GM23248 (cell line): Measurements from ENCODE around the gene CNNM4. TPM values are rescaled to one million over a fixed set of nuclear protein-coding genes. Genes with fewer than 3 reads are reported as not detected.

Experiments
- DNase-seq: peaks from one replicate; pipeline ENCODE4 v3.0.0-alpha.2; 2015
- H2AFZ ChIP-seq: fragments of 200-600 bp; sonication (generic); 2 replicates; pipeline ENCODE4 v1.6.1; 2016; ENCODE audit warnings: antibody characterized with exemption
- H3F3A ChIP-seq: fragments of 200-600 bp; sonication (generic); 2 replicates; pipeline ENCODE4 v1.6.1; 2016; ENCODE audit warnings: mild to moderate bottlenecking, antibody characterized with exemption, mixed run types; ENCODE audit not compliant: insufficient read depth
- H3K27ac ChIP-seq: fragments of 200-600 bp; sonication (generic); 2 replicates; pipeline ENCODE4 v1.5.1; 2016; ENCODE audit warnings: mild to moderate bottlenecking
- H3K27me3 ChIP-seq: fragments of 200-600 bp; sonication (generic); replicated peaks from 2 replicates; pipeline ENCODE4 v1.6.1; 2016; ENCODE audit warnings: mild to moderate bottlenecking; ENCODE audit not compliant: insufficient read depth
- H3K36me3 ChIP-seq: fragments of 200-600 bp; sonication (generic); 2 replicates; pipeline ENCODE4 v1.6.1; 2016; ENCODE audit warnings: low read depth, mild to moderate bottlenecking
- H3K4me1 ChIP-seq: fragments of 200-600 bp; sonication (generic); 2 replicates; pipeline ENCODE4 v1.6.1; 2016; ENCODE audit warnings: mild to moderate bottlenecking; ENCODE audit not compliant: insufficient read depth
- H3K4me2 ChIP-seq: fragments of 200-600 bp; sonication (generic); one replicate; pipeline ENCODE4 v1.6.1; 2016; ENCODE audit warnings: mild to moderate bottlenecking; ENCODE audit not compliant: unreplicated experiment
- H3K4me3 ChIP-seq: fragments of 200-600 bp; sonication (generic); 2 replicates; pipeline ENCODE4 v1.5.1; 2016; ENCODE audit warnings: mild to moderate bottlenecking
- H3K79me2 ChIP-seq: fragments of 200-600 bp; sonication (generic); 2 replicates; pipeline ENCODE4 v1.6.1; 2016; ENCODE audit warnings: mild to moderate bottlenecking; ENCODE audit not compliant: insufficient read depth
- H3K9ac ChIP-seq: fragments of 200-600 bp; sonication (generic); 2 replicates; pipeline ENCODE4 v1.6.1; 2016; ENCODE audit warnings: mild to moderate bottlenecking
- H3K9me2 ChIP-seq: fragments of 200-600 bp; sonication (generic); 2 replicates; pipeline ENCODE4 v1.6.1; 2016; ENCODE audit warnings: mixed run types, mild to moderate bottlenecking, moderate library complexity; ENCODE audit not compliant: insufficient read depth
- H3K9me3 ChIP-seq: fragments of 200-600 bp; sonication (generic); one replicate; pipeline ENCODE4 v1.6.1; 2017; ENCODE audit warnings: low read depth
- H4K20me1 ChIP-seq: fragments of 200-600 bp; sonication (generic); 2 replicates; pipeline ENCODE4 v1.6.0; 2016; ENCODE audit not compliant: insufficient read depth
- EZH2 ChIP-seq: fragments of 200-600 bp; sonication (generic); IDR thresholded peaks from 2 replicates; pipeline ENCODE4 v1.6.1; 2018; ENCODE audit warnings: antibody characterized with exemption, mild to moderate bottlenecking; ENCODE audit not compliant: insufficient read depth, poor library complexity, severe bottlenecking
- EZH2phosphoT487 ChIP-seq: fragments of 200-600 bp; sonication (generic); IDR thresholded peaks from 2 replicates; pipeline ENCODE4 v1.6.1; 2018; ENCODE audit warnings: antibody characterized with exemption, moderate library complexity, mild to moderate bottlenecking, low read depth; ENCODE audit not compliant: insufficient read depth
- WGBS, 2 experiments: methylation state at CpG; one replicate each; pipeline ENCODE4 v1.1.6; 2015 to 2017; ENCODE audit warnings: low lambda C conversion rate in 2 of 2, low coverage in 1 of 2; ENCODE audit errors: missing lambda C conversion rate in 2 of 2; 5-methylcytosine and 5-hydroxymethylcytosine counted together
- in situ Hi-C: fragments of 300-500 bp; cut with MboI; formaldehyde crosslinking; loops from 2 replicates; pipeline ENCODE4 v1.15.0; 2020
- polyA plus RNA-seq: library from polyadenylated mRNA; unstranded; fragments of >200 nt; fragmentation: Nextera tagmentation; extraction: Ambion mirVana; gene quantifications from 2 replicates; pipeline ENCODE4 v1.2.1, GENCODE V29; 2016
- total RNA-seq: library from RNA; depleted of rRNA; stranded (reverse); fragments of >200 nt; shearing (Covaris generic); gene quantifications from 2 replicates; pipeline ENCODE4 v1.2.3, GENCODE V29; 2014

CNNM4 gene
- total and polyA plus RNA-seq, 2 experiments from 2014 or later = 2.8 to 4.8 TPM

- in situ Hi-C loops = no loop called here
- Histone ChIP-seq H3K79me2 (0 out of 2 replicates have a peak, but pooled peaks cover 9% of the 10 kb centered on the region), H3K4me1 (peaks cover 23% of the 10 kb centered on the region), H3K9ac (peak overlapping the region; percentile 35; the same call in 1 of the 2 replicates), H3K36me3 (no peaks in the 10 kb centered on the region), H3K4me3 (peak overlapping the region; percentile 50), H3K27ac (no peak overlapping the region), H3K9me2 (no peaks in the 10 kb centered on the region), H3K9me3 (no peaks in the 10 kb centered on the region), H3K4me2 (peak overlapping the region; percentile 79), H3F3A (no peaks in the 10 kb centered on the region), H4K20me1 (no peaks in the 10 kb centered on the region), H3K27me3 (no peaks in the 10 kb centered on the region), H2AFZ (peak overlapping the region; percentile 31; the same call in 1 of the 2 replicates)
- peak; percentile 37 for DNase-seq
- WGBS, 2 experiments = 61 to 63% methylated on average over 7 of the region's 7 CpGs
- TF ChIP-seq EZH2phosphoT487 (no peak), EZH2 (no peak)
Observed at GRCh38 chr2:96763511-96764252, 3.0 kb downstream of the CNNM4 start.

DNA sequence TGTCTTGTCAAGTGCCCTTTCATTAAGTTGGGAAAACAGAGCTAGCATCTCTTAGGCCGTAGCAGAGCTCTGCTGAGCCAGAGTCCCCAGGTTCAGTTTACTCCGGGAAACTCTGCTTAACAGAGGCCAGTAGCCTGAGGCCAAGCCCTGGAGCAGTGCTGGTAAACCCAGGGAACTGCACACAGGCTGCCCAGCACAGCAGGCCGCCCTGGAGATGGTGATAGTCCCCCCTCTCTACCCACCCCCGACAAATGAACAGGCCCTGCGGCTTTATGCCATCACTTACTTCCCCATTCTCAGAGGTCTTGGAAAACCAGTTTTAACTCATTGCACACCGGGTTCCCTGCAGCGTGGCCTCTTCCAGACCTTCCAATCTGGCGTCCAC, 3.5 kb downstream of the CNNM4 start:
- in situ Hi-C loops = no loop called here
- DNase-seq = peak; percentile 43
- Histone ChIP-seq H3K27me3 (no peaks in the 10 kb centered on the region), H3K36me3 (no peaks in the 10 kb centered on the region), H3K27ac (no peak overlapping the region), H3K9ac (peak overlapping the region; percentile 35; the same call in 1 of the 2 replicates), H4K20me1 (no peaks in the 10 kb centered on the region), H3K4me1 (peaks cover 23% of the 10 kb centered on the region), H3K79me2 (0 out of 2 replicates have a peak, but pooled peaks cover 9% of the 10 kb centered on the region), H3K4me2 (no peak overlapping the region), H2AFZ (peak overlapping the region; percentile 31; the same call in 1 of the 2 replicates), H3K4me3 (0 out of 2 replicates have a peak overlapping the region, but pooled peaks have one; percentile 3), H3F3A (no peaks in the 10 kb centered on the region), H3K9me2 (no peaks in the 10 kb centered on the region), H3K9me3 (no peaks in the 10 kb centered on the region)
- TF ChIP-seq EZH2phosphoT487 = no peak
- no peak for TF ChIP-seq EZH2
- WGBS, 2 experiments = 40 to 44% methylated on average over 8 of the region's 8 CpGs

DNA sequence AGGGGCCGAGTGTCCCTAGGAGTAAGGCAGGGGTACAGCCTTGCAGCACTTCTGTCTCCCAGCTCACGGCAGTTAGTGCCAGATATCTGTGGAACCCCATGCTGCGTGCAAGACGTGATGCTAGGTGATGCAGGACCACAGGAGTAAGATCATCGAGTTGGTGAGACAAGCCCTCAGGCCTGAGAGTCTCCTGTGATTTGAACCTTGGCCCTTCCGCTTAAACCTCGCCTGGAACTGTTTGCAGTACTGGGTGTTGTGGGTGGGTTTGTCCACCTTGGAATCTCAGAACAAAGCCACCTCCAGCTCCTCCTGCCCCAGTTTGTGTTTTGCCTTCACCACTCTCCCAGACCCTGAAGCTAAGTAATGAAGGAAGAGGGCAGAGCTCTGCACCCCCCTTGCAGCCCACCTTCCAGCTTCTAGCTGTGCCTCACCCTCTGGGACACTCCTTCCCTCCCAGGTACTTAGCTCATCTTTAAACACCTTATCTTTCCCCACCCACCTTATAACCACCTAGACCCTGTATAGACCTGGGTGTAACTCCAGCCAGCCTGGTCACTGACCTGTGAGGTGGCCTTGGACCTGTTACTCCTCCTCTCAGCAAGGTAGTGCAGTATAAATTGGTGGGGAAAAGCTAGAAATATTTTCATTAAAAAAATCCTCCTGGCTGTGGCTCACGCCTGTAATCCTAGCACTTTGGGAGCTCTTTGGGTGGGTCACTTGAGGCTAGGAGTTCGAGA, 6.6 kb downstream of the CNNM4 start:
- H4K20me1 ChIP-seq = no peaks in the 10 kb centered on the region
- no peaks in the 10 kb centered on the region for H3K9me3 ChIP-seq
- no peak overlapping the region for H3K4me2 ChIP-seq
- in situ Hi-C loops = no loop called here
- H3K36me3 ChIP-seq = no peaks in the 10 kb centered on the region
- no peak overlapping the region for H3K9ac ChIP-seq
- H3K79me2 ChIP-seq = 0 out of 2 replicates have a peak, but pooled peaks cover 9% of the 10 kb centered on the region
- WGBS, 2 experiments = 90 to 92% methylated on average over 9 of the region's 9 CpGs
- no peaks in the 10 kb centered on the region for H3K9me2 ChIP-seq
- no peak for DNase-seq
- no peak overlapping the region for H3K4me3 ChIP-seq
- no peaks in the 10 kb centered on the region for H3K27me3 ChIP-seq
- no peak overlapping the region for H3K27ac ChIP-seq
- no peak overlapping the region for H2AFZ ChIP-seq
- no peak for TF ChIP-seq EZH2phosphoT487
- H3F3A ChIP-seq = no peaks in the 10 kb centered on the region
- peaks cover 16% of the 10 kb centered on the region for H3K4me1 ChIP-seq

DNA sequence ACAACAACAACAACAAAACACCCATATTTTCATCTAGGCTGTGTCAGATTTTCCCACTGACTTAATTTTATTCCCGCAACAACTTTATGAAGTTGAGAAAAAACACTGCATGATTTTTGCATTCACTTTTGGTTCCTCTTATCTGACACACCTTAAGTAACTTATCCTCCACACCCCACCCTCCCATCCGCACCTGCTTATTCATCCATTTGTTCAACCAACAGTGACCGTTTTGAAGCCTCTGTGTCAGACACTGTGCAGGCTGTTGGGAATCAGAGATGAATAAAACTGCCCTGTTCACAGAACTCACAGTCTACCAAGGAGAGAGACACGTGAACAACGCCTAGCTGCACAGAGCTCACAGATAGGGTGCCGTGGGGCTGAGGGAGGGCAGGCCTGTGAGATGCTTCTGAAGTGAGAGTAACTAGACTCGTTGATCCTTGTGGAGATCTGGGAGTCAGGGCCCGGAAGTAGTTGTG, 7.4 kb downstream of the CNNM4 start:
- no peak overlapping the region for H3K4me3 ChIP-seq

More for the DNA sequence above, 7.4 kb downstream of the CNNM4 start:
- Histone ChIP-seq H3F3A (no peaks in the 10 kb centered on the region), H3K4me1 (peaks cover 14% of the 10 kb centered on the region), H3K9ac (no peak overlapping the region), H4K20me1 (no peaks in the 10 kb centered on the region), H2AFZ (no peak overlapping the region), H3K27ac (no peak overlapping the region), H3K79me2 (0 out of 2 replicates have a peak, but pooled peaks cover 9% of the 10 kb centered on the region), H3K27me3 (no peaks in the 10 kb centered on the region), H3K9me3 (no peaks in the 10 kb centered on the region), H3K4me2 (no peak overlapping the region), H3K36me3 (no peaks in the 10 kb centered on the region), H3K9me2 (no peaks in the 10 kb centered on the region)
- no peak for DNase-seq
- no peak for TF ChIP-seq EZH2phosphoT487
- no peak for TF ChIP-seq EZH2
- in situ Hi-C loops = no loop called here
- WGBS, 2 experiments = 89 to 91% methylated on average over 8 of the region's 8 CpGs
